Measurements from ENCODE around the gene ALPL. TPM values are rescaled to one million over a fixed set of nuclear protein-coding genes. Genes with fewer than 3 reads are reported as not detected.
A peak's percentile ranks its signal among the peaks of the same experiment; 100 is the strongest.

The ALPL gene
- total RNA-seq, 2 donors from 2014 or later, result 3.7 to 7.8 TPM

GRCh38 chr1:21570885-21571284, 61.7 kb downstream of the ALPL start:
- H3K9me3 ChIP-seq, result no peaks in the 10 kb centered on the region
- ATAC-seq (ENCODE audit: insufficient number of reproducible peaks, low FRiP score, low read depth) (no peak), DNase-seq (ENCODE audit: low spot score) (no peak)
- no peak overlapping the region for H3K4me3 ChIP-seq
- no peak overlapping the region for H3K27ac ChIP-seq
- peaks cover 10 to 11% of the 10 kb centered on the region in 2 donors for H3K4me1 ChIP-seq (ENCODE audit: control insufficient read depth in 1 of 2, low read depth in 2 of 2)
- H3K27me3 ChIP-seq (replicated peaks; ENCODE audit: insufficient read depth), result no peaks in the 10 kb centered on the region
- H3K36me3 ChIP-seq, result no peaks in the 10 kb centered on the region
- TF ChIP-seq CTCF (IDR thresholded peaks at IDR 0.05), result no peak

GRCh38 chr1:21572221-21572620, 63.0 kb downstream of the ALPL start:
- Histone ChIP-seq H3K4me3 (no peak overlapping the region), H3K4me1 (ENCODE audit: control insufficient read depth in 1 of 2, low read depth in 2 of 2) (peaks cover 10 to 11% of the 10 kb centered on the region in 2 donors), H3K36me3 (no peaks in the 10 kb centered on the region), H3K9me3 (no peaks in the 10 kb centered on the region), H3K27ac (no peak overlapping the region), H3K27me3 (replicated peaks; ENCODE audit: insufficient read depth) (no peaks in the 10 kb centered on the region)
- no peak for DNase-seq (ENCODE audit: low spot score)
- no peak for ATAC-seq (ENCODE audit: insufficient number of reproducible peaks, low FRiP score, low read depth)
- no peak for TF ChIP-seq CTCF (IDR thresholded peaks at IDR 0.05)

GRCh38 chr1:21572735-21573277, 63.6 kb downstream of the ALPL start:
- Histone ChIP-seq H3K4me1 (ENCODE audit: control insufficient read depth in 1 of 2, low read depth in 2 of 2) (peaks cover 10 to 11% of the 10 kb centered on the region in 2 donors), H3K9me3 (no peaks in the 10 kb centered on the region), H3K4me3 (no peak overlapping the region), H3K36me3 (no peaks in the 10 kb centered on the region), H3K27me3 (replicated peaks; ENCODE audit: insufficient read depth) (no peaks in the 10 kb centered on the region), H3K27ac (no peak overlapping the region)
- no peak for DNase-seq (ENCODE audit: low spot score)
- TF ChIP-seq CTCF (IDR thresholded peaks at IDR 0.05), result no peak
- ATAC-seq (ENCODE audit: insufficient number of reproducible peaks, low FRiP score, low read depth), result no peak

- Histone ChIP-seq H3K36me3 (no peaks in the 10 kb centered on the region), H3K4me3 (no peak overlapping the region), H3K27me3 (replicated peaks; ENCODE audit: insufficient read depth) (no peaks in the 10 kb centered on the region), H3K9me3 (no peaks in the 10 kb centered on the region), H3K27ac (no peak overlapping the region), H3K4me1 (ENCODE audit: control insufficient read depth in 1 of 2, low read depth in 2 of 2) (peaks cover 10 to 11% of the 10 kb centered on the region in 2 donors)
- DNase-seq (ENCODE audit: low spot score), result no peak
- no peak for TF ChIP-seq CTCF (IDR thresholded peaks at IDR 0.05)
- ATAC-seq (ENCODE audit: insufficient number of reproducible peaks, low FRiP score, low read depth), result no peak
Measured at GRCh38 chr1:21573475-21573874, 64.3 kb downstream of the ALPL start.

- Histone ChIP-seq H3K4me3 (peak overlapping the region; percentile 41), H3K27ac (no peak overlapping the region), H3K27me3 (replicated peaks; ENCODE audit: insufficient read depth) (no peaks in the 10 kb centered on the region), H3K4me1 (ENCODE audit: control insufficient read depth in 1 of 2, low read depth in 2 of 2) (peaks cover 10 to 11% of the 10 kb centered on the region in 2 donors), H3K36me3 (no peaks in the 10 kb centered on the region), H3K9me3 (no peaks in the 10 kb centered on the region)
- no peak for ATAC-seq (ENCODE audit: insufficient number of reproducible peaks, low FRiP score, low read depth)
- TF ChIP-seq CTCF (IDR thresholded peaks at IDR 0.05), result peak; percentile 17
- no peak for DNase-seq (ENCODE audit: low spot score)
Measured at GRCh38 chr1:21573971-21574465, 64.8 kb downstream of the ALPL start.
